HEK293 (cell line): Measurements from ENCODE around the gene WDR20.

ENCODE experiments used
- CTCF ChIA-PET: fragments of 350-600 bp; formaldehyde crosslinking; extraction: SDS; loops from one replicate; lab custom pipeline; 2021; ENCODE audit warnings: antibody characterized with exemption; lab: Yijun Ruan, JAX
- POLR2A ChIA-PET: fragments of 300-600 bp; formaldehyde crosslinking; extraction: SDS; loops from one replicate; lab custom pipeline; 2020; ENCODE audit warnings: antibody characterized with exemption, inconsistent platforms; lab: Yijun Ruan, JAX
- H3K27ac ChIP-seq: fragments of 200-500 bp; sonication (Bioruptor generic); 2 replicates; pipeline ENCODE4 v1.5.1; 2014; ENCODE audit warnings: low read depth, low read length, control low read depth, inconsistent platforms; ENCODE audit errors: extremely low read depth
- H3K36me3 ChIP-seq, 2 experiments: fragments of 200-500 bp in 1 of 2; sonication (Bioruptor generic) in 1 of 2; 1 replicate in 1 of 2; 2 replicates in 1 of 2; pipeline ENCODE4 v1.5.1; 2014 to 2017; ENCODE audit warnings: inconsistent platforms in 2 of 2, low read length in 2 of 2; ENCODE audit not compliant: control insufficient read depth in 2 of 2, insufficient read depth in 1 of 2
- H3K4me1 ChIP-seq: fragments of 200-500 bp; sonication (Bioruptor generic); 2 replicates; pipeline ENCODE4 v1.5.1; 2014; ENCODE audit warnings: mild to moderate bottlenecking, low read length, inconsistent platforms; ENCODE audit not compliant: control insufficient read depth, insufficient read depth
- H3K4me3 ChIP-seq: 2 replicates; pipeline ENCODE4 v1.5.1; 2011; ENCODE audit warnings: low read depth, mild to moderate bottlenecking, control low read depth, low read length, moderate library complexity
- H3K9me3 ChIP-seq: fragments of 200-500 bp; sonication (Bioruptor generic); 2 replicates; pipeline ENCODE4 v1.5.1; 2014; ENCODE audit warnings: low read depth, low read length, inconsistent platforms; ENCODE audit not compliant: control insufficient read depth, insufficient read depth
- BCL11A ChIP-seq: fragments of 450-650 bp; formaldehyde crosslinking; IDR thresholded peaks from 2 replicates; pipeline ENCODE4 v1.5.1; 2016; ENCODE audit warnings: low read depth, missing biosample characterization, missing genetic modification characterization
- GFI1B ChIP-seq: fragments of 450-650 bp; formaldehyde crosslinking; IDR thresholded peaks from 2 replicates; pipeline ENCODE4 v1.5.1; 2016; ENCODE audit warnings: missing biosample characterization, missing genetic modification characterization
- KLF9 ChIP-seq: fragments of 450-650 bp; formaldehyde crosslinking; IDR thresholded peaks from 2 replicates; pipeline ENCODE4 v1.5.1; 2016; ENCODE audit warnings: missing biosample characterization, missing genetic modification characterization, low read depth
- OSR2 ChIP-seq: fragments of 450-650 bp; formaldehyde crosslinking; IDR thresholded peaks from 2 replicates; pipeline ENCODE4 v1.5.1; 2016; ENCODE audit warnings: missing biosample characterization, missing genetic modification characterization
- PRDM1 ChIP-seq: fragments of 450-650 bp; formaldehyde crosslinking; IDR thresholded peaks from 2 replicates; pipeline ENCODE4; 2016; ENCODE audit warnings: missing biosample characterization, missing genetic modification characterization
- PRDM10 ChIP-seq: fragments of 450-650 bp; formaldehyde crosslinking; IDR thresholded peaks from 2 replicates; pipeline ENCODE4 v1.5.1; 2016; ENCODE audit warnings: missing biosample characterization, missing genetic modification characterization
- PRDM6 ChIP-seq: fragments of 450-650 bp; formaldehyde crosslinking; IDR thresholded peaks from 2 replicates; pipeline ENCODE4 v1.5.1; 2017; ENCODE audit warnings: missing biosample characterization, missing genetic modification characterization
- SP7 ChIP-seq: fragments of 450-650 bp; formaldehyde crosslinking; IDR thresholded peaks from 2 replicates; pipeline ENCODE4 v1.5.1; 2016; ENCODE audit warnings: missing biosample characterization, missing genetic modification characterization
- ZBTB17 ChIP-seq: fragments of 450-650 bp; formaldehyde crosslinking; IDR thresholded peaks from 2 replicates; pipeline ENCODE4 v1.5.1; 2016; ENCODE audit warnings: missing biosample characterization, missing genetic modification characterization
- ZBTB8A ChIP-seq: fragments of 450-650 bp; formaldehyde crosslinking; IDR thresholded peaks from 2 replicates; pipeline ENCODE4 v1.5.1; 2016; ENCODE audit warnings: missing biosample characterization, missing genetic modification characterization
- ZFP37 ChIP-seq: fragments of 450-650 bp; formaldehyde crosslinking; IDR thresholded peaks from 2 replicates; pipeline ENCODE4 v1.5.1; 2016; ENCODE audit warnings: missing biosample characterization, missing genetic modification characterization
- ZNF10 ChIP-seq: fragments of 450-650 bp; formaldehyde crosslinking; IDR thresholded peaks from 2 replicates; pipeline ENCODE4 v1.5.1; 2017; ENCODE audit warnings: missing biosample characterization, missing genetic modification characterization
- ZNF148 ChIP-seq: fragments of 450-650 bp; formaldehyde crosslinking; IDR thresholded peaks from 2 replicates; pipeline ENCODE4 v1.5.0; 2017; ENCODE audit warnings: missing biosample characterization, missing genetic modification characterization, borderline replicate concordance
- ZNF16 ChIP-seq: fragments of 450-650 bp; formaldehyde crosslinking; IDR thresholded peaks from 2 replicates; pipeline ENCODE4 v1.5.1; 2016; ENCODE audit warnings: low read depth, missing biosample characterization, missing genetic modification characterization
- ZNF174 ChIP-seq: fragments of 450-650 bp; formaldehyde crosslinking; IDR thresholded peaks from 2 replicates; pipeline ENCODE4 v1.5.0; 2017; ENCODE audit warnings: missing biosample characterization, mild to moderate bottlenecking, missing genetic modification characterization
- ZNF19 ChIP-seq: fragments of 450-650 bp; formaldehyde crosslinking; IDR thresholded peaks from 2 replicates; pipeline ENCODE4; 2016; ENCODE audit warnings: missing biosample characterization, missing genetic modification characterization, low read depth
- ZNF221 ChIP-seq: fragments of 450-650 bp; formaldehyde crosslinking; IDR thresholded peaks from 2 replicates; pipeline ENCODE4 v1.5.1; 2017; ENCODE audit warnings: missing biosample characterization, missing genetic modification characterization, borderline replicate concordance
- ZNF223 ChIP-seq: fragments of 450-650 bp; formaldehyde crosslinking; IDR thresholded peaks from 2 replicates; pipeline ENCODE4 v1.5.1; 2016; ENCODE audit warnings: missing biosample characterization, missing genetic modification characterization
- ZNF248 ChIP-seq: fragments of 450-650 bp; formaldehyde crosslinking; IDR thresholded peaks from 2 replicates; pipeline ENCODE4 v1.5.1; 2017; ENCODE audit warnings: missing biosample characterization, missing genetic modification characterization
- ZNF324 ChIP-seq: fragments of 450-650 bp; formaldehyde crosslinking; IDR thresholded peaks from 2 replicates; pipeline ENCODE4 v1.5.1; 2016; ENCODE audit warnings: missing biosample characterization, missing genetic modification characterization
- ZNF580 ChIP-seq: fragments of 450-650 bp; formaldehyde crosslinking; IDR thresholded peaks from 2 replicates; pipeline ENCODE4 v1.5.1; 2016; ENCODE audit warnings: missing biosample characterization, missing genetic modification characterization
- ZNF596 ChIP-seq: fragments of 450-650 bp; IDR thresholded peaks from 2 replicates; pipeline ENCODE4 v1.5.0; 2018; ENCODE audit warnings: missing biosample characterization, mild to moderate bottlenecking, missing genetic modification characterization, moderate library complexity
- ZNF600 ChIP-seq: fragments of 450-650 bp; formaldehyde crosslinking; IDR thresholded peaks from 2 replicates; pipeline ENCODE4 v1.5.1; 2016; ENCODE audit warnings: missing biosample characterization, missing genetic modification characterization
- ZNF610 ChIP-seq: fragments of 450-650 bp; formaldehyde crosslinking; IDR thresholded peaks from 2 replicates; pipeline ENCODE4 v1.5.1; 2016; ENCODE audit warnings: missing biosample characterization, missing genetic modification characterization, borderline replicate concordance
- ZNF624 ChIP-seq: fragments of 450-650 bp; formaldehyde crosslinking; IDR thresholded peaks from 2 replicates; pipeline ENCODE4 v1.5.1; 2017; ENCODE audit warnings: missing biosample characterization, missing genetic modification characterization
- ZNF629 ChIP-seq: fragments of 450-650 bp; formaldehyde crosslinking; IDR thresholded peaks from 2 replicates; pipeline ENCODE4 v1.5.1; 2017; ENCODE audit warnings: missing biosample characterization, missing genetic modification characterization
- ZNF76 ChIP-seq: fragments of 450-650 bp; formaldehyde crosslinking; IDR thresholded peaks from 2 replicates; pipeline ENCODE4; 2016; ENCODE audit warnings: low read depth, missing biosample characterization, missing genetic modification characterization, borderline replicate concordance
- ZNF768 ChIP-seq: fragments of 450-650 bp; formaldehyde crosslinking; IDR thresholded peaks from 2 replicates; pipeline ENCODE4 v1.5.1; 2018; ENCODE audit warnings: missing biosample characterization, mild to moderate bottlenecking, missing genetic modification characterization

The WDR20 gene

GRCh38 chr14:102154121-102154520 lies 14.4 kb downstream of the WDR20 start (continued):
- TF ChIP-seq ZNF148 (no peak), ZNF580 (tag by site-specific recombination) (no peak), PRDM1 (tag by site-specific recombination) (no peak), KLF9 (tag by site-specific recombination) (no peak), ZBTB8A (tag by site-specific recombination) (no peak), ZNF610 (tag by site-specific recombination) (no peak), ZNF19 (tag by site-specific recombination) (no peak), ZNF624 (tag by site-specific recombination) (no peak), ZFP37 (tag by site-specific recombination) (no peak), GFI1B (tag by site-specific recombination) (no peak)

- Histone ChIP-seq H3K9me3 (no peaks in the 10 kb centered on the region), H3K4me3 (no peak overlapping the region), H3K27ac (0 out of 2 replicates have a peak overlapping the region, but pooled peaks have one; percentile 22), H3K4me1 (peaks cover 17% of the 10 kb centered on the region), H3K36me3 (peaks cover 7 to 15% of the 10 kb centered on the region in 2 experiments; a peak in 2 of 3 replicates)
- ChIA-PET POLR2A (interaction anchor here (1.0 kb wide), 1 partner anchor 11 kb away, joined by 3 read pairs; no protein-coding TSS in a partner anchor), CTCF (interaction anchor here (0.6 kb wide), 1 partner anchor 1232 kb away, joined by 3 read pairs; no protein-coding TSS in a partner anchor)
- TF ChIP-seq ZNF629 (tag by site-specific recombination) (0 out of 2 replicates have a peak, but pooled peaks have one; percentile 28), ZNF10 (tag by site-specific recombination) (peak; percentile 28; the same call in 1 of the 2 replicates), ZNF324 (no peak), ZNF600 (peak; percentile 61; the same call in 1 of the 2 replicates), ZNF596 (peak; percentile 61), ZNF76 (tag by site-specific recombination) (no peak), BCL11A (tag by site-specific recombination) (0 out of 2 replicates have a peak, but pooled peaks have one; percentile 41), ZNF223 (no peak), ZNF248 (tag by site-specific recombination) (no peak), ZNF16 (tag by site-specific recombination) (no peak), ZNF768 (tag by site-specific recombination) (0 out of 2 replicates have a peak, but pooled peaks have one; percentile 21), PRDM6 (tag by site-specific recombination) (peak; percentile 82), ZNF174 (tag by site-specific recombination) (no peak), ZBTB17 (tag by site-specific recombination) (peak; percentile 94), ZNF221 (no peak), SP7 (peak; percentile 90), OSR2 (tag by site-specific recombination) (peak; percentile 52; the same call in 1 of the 2 replicates), PRDM10 (0 out of 2 replicates have a peak, but pooled peaks have one; percentile 39), PRDM1 (tag by site-specific recombination) (peak; percentile 85)
Observed at GRCh38 chr14:102154821-102155549, 15.3 kb downstream of the WDR20 start.
